PC-9 (cell line): ENCODE measurements around the gene TMEM174. TPM values are rescaled to one million over a fixed set of nuclear protein-coding genes. Genes with fewer than 3 reads are reported as not detected.

ENCODE experiments used
- BruUV-seq: library from RNA; stranded (reverse); fragments of 400-500 nt; replicated peaks from 2 replicates; lab custom pipeline; 2021; lab: Mats Ljungman, UMichigan
- CTCF ChIA-PET: fragments of 300-600 bp; sonication (Branson Sonifier 250); formaldehyde crosslinking; loops from one replicate; lab custom pipeline; 2022; ENCODE audit warnings: antibody characterized with exemption; lab: Charles Lee
- POLR2A ChIA-PET: fragments of 300-600 bp; sonication (Branson Sonifier 250); formaldehyde crosslinking; loops from one replicate; lab custom pipeline; 2022; ENCODE audit warnings: antibody characterized with exemption; ENCODE audit not compliant: unreplicated experiment; lab: Charles Lee
- DNase-seq, 2 experiments: peaks; one replicate each; pipeline versions ENCODE4 v3.0.0 to v3.0.0-alpha.2; 2015 to 2022; ENCODE audit warnings: mixed read lengths in 1 of 2
- H2AFZ ChIP-seq: fragments of 200-600 bp; sonication (generic); 2 replicates; pipeline ENCODE4 v1.8.1; 2017; ENCODE audit warnings: antibody characterized with exemption
- H3F3A ChIP-seq: fragments of 200-600 bp; sonication (generic); 2 replicates; pipeline ENCODE4 v1.8.1; 2017; ENCODE audit warnings: antibody characterized with exemption, mild to moderate bottlenecking, low read depth; ENCODE audit not compliant: insufficient read depth
- H3K27ac ChIP-seq: fragments of 200-600 bp; sonication (generic); 2 replicates; pipeline ENCODE4 v1.6.1; 2016; ENCODE audit warnings: mixed run types
- H3K27me3 ChIP-seq: fragments of 200-600 bp; sonication (generic); 2 replicates; pipeline ENCODE4 v1.6.1; 2016; ENCODE audit warnings: low read depth, mixed run types; ENCODE audit not compliant: insufficient read depth
- H3K36me3 ChIP-seq: fragments of 200-600 bp; sonication (generic); 2 replicates; pipeline ENCODE4 v1.6.1; 2016; ENCODE audit warnings: low read depth, mixed run types
- H3K4me1 ChIP-seq: fragments of 200-600 bp; sonication (generic); replicated peaks from 2 replicates; pipeline ENCODE4 v1.6.1; 2016; ENCODE audit warnings: mixed run types; ENCODE audit not compliant: insufficient read depth
- H3K4me2 ChIP-seq: fragments of 200-600 bp; sonication (generic); 2 replicates; pipeline ENCODE4 v1.6.1; 2017; ENCODE audit warnings: mixed run types
- H3K4me3 ChIP-seq: fragments of 200-600 bp; sonication (generic); 2 replicates; pipeline ENCODE4 v1.6.1; 2016; ENCODE audit warnings: mixed run types
- H3K79me2 ChIP-seq: fragments of 200-600 bp; sonication (generic); 2 replicates; pipeline ENCODE4 v1.6.1; 2017; ENCODE audit warnings: low read depth, mixed run types
- H3K9me2 ChIP-seq: fragments of 200-600 bp; sonication (generic); 2 replicates; pipeline ENCODE4 v1.8.1; 2017; ENCODE audit warnings: mild to moderate bottlenecking; ENCODE audit not compliant: insufficient read depth
- H3K9me3 ChIP-seq: fragments of 200-600 bp; sonication (generic); 2 replicates; pipeline ENCODE4 v1.8.1; 2016; ENCODE audit warnings: low read depth; ENCODE audit not compliant: insufficient read depth
- H4K20me1 ChIP-seq: fragments of 200-600 bp; sonication (generic); 2 replicates; pipeline ENCODE4 v1.8.1; 2017; ENCODE audit not compliant: insufficient read depth
- CTCF ChIP-seq: fragments of 200-600 bp; sonication (generic); conservative IDR thresholded peaks from 2 replicates; pipeline ENCODE4 v1.6.1; 2017; ENCODE audit warnings: mixed run types, antibody characterized with exemption, mild to moderate bottlenecking, moderate library complexity
- EZH2 ChIP-seq: fragments of 200-600 bp; sonication (generic); IDR thresholded peaks from 2 replicates; pipeline ENCODE4 v1.8.0; 2017; ENCODE audit warnings: antibody characterized with exemption, low read depth
- intact Hi-C: fragments of 100-400 bp; cut with micrococcal nuclease; formaldehyde crosslinking; loops from one replicate; pipeline ENCODE4 v1.10.0; 2022; ENCODE audit not compliant: unreplicated experiment
- total RNA-seq: library from RNA; stranded (reverse); gene quantifications from 2 replicates; pipeline ENCODE4 v1.2.3, GENCODE V29; 2021

TMEM174 gene
- total RNA-seq, 1 experiment from 2014 or later = not detected

DNA sequence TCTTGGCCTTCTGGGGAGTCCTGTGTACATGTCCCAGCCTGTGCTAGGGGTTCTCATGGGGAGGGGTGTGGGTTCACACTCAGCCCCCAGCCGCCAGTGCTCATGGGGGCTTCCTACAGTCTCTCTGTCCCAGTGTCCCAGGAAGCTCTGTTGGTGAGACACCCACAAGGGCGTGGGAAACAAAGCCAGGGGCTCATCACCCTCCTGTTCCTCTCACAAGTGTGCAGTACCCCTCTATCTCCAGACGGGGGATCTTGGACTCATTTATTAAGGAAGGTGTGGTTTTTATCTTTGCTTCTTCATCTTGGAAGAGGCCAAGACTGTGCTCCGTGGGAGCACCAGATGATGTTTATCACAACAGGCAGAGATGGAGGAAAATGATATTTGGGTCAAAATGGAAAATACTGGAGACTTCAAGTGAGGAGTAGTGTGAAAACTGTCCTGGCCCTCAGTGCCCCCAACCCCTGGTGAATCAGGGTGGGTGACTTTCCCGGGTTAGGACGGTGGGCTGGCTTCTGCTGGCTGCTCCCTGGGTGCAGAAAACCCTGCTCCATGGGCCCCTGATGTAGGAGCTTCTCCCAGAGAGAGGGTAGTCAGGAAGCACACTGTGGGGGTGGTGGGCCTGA, 37.5 kb upstream of the TMEM174 start:
- TF ChIP-seq CTCF = peak; percentile 71
- TF ChIP-seq EZH2 = no peak
- no peak overlapping the region for H2AFZ ChIP-seq
- POLR2A ChIA-PET = no interaction called here
- CTCF ChIA-PET = no interaction called here
- H3F3A ChIP-seq = no peaks in the 10 kb centered on the region
- no peaks in the 10 kb centered on the region for H3K36me3 ChIP-seq
- no peak overlapping the region for H3K4me3 ChIP-seq
- H3K4me1 ChIP-seq = no peaks in the 10 kb centered on the region
- no peak overlapping the region for H3K4me2 ChIP-seq
- H3K27ac ChIP-seq = no peak overlapping the region
- intact Hi-C loops = loop anchor here (5.0 kb wide), 1 partner anchor 317 kb away; no protein-coding TSS in a partner anchor
- H3K27me3 ChIP-seq = no peaks in the 10 kb centered on the region
- H3K79me2 ChIP-seq = no peaks in the 10 kb centered on the region
- no peaks in the 10 kb centered on the region for H3K9me3 ChIP-seq
- BruUV-seq = no TSS peak
- DNase-seq = peak in 1 of 2 experiments; percentile 17
- no peaks in the 10 kb centered on the region for H3K9me2 ChIP-seq
- no peaks in the 10 kb centered on the region for H4K20me1 ChIP-seq

DNA sequence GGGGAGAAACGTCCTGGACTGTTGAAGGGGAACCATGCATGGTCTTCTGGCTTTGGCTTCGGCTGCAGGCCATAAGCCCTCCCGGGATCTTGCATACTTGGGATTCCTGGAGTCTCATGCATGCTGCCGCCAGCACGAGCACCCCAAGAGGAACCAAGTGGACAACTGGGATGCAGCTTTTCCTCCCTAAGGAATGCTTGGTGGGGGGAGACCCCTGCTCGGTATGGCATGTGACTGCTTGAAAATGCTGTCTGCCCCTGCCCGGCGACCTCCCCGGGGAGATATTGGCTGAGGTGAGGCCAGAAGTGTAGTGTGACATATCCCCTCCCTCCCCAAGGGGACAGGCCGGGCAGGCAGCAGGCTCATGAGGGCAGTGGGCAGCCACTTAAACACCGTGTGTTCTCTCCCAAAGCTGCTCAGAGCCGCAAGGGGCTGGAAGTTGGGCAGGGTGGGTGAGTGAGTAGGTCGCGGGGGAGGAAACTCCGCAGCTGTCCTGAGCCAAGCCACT, 36.9 kb upstream of the TMEM174 start:
- no peak for DNase-seq
- H3K4me2 ChIP-seq = no peak overlapping the region
- no peak overlapping the region for H3K4me3 ChIP-seq
- H3K27me3 ChIP-seq = no peaks in the 10 kb centered on the region
- ChIA-PET CTCF (no interaction called here), POLR2A (no interaction called here)
- intact Hi-C loops = loop anchor here (5.0 kb wide), 1 partner anchor 316 kb away; no protein-coding TSS in a partner anchor
- H3K4me1 ChIP-seq = no peaks in the 10 kb centered on the region
- H2AFZ ChIP-seq = no peak overlapping the region
- no peaks in the 10 kb centered on the region for H3K79me2 ChIP-seq
- no TSS peak for BruUV-seq
- H3K36me3 ChIP-seq = no peaks in the 10 kb centered on the region
- H3K27ac ChIP-seq = no peak overlapping the region
- no peaks in the 10 kb centered on the region for H3K9me3 ChIP-seq
- TF ChIP-seq EZH2 = no peak
- no peak for TF ChIP-seq CTCF
- H3F3A ChIP-seq = no peaks in the 10 kb centered on the region
- no peaks in the 10 kb centered on the region for H4K20me1 ChIP-seq
- H3K9me2 ChIP-seq = no peaks in the 10 kb centered on the region

GRCh38 chr5:73137563-73138530, 35.1 kb upstream of the TMEM174 start:
- Histone ChIP-seq H4K20me1 (no peaks in the 10 kb centered on the region), H3K36me3 (no peaks in the 10 kb centered on the region), H3K9me2 (no peaks in the 10 kb centered on the region), H3K27ac (no peak overlapping the region), H3K79me2 (no peaks in the 10 kb centered on the region), H3K27me3 (no peaks in the 10 kb centered on the region), H2AFZ (no peak overlapping the region), H3K9me3 (no peaks in the 10 kb centered on the region), H3F3A (no peaks in the 10 kb centered on the region), H3K4me2 (no peak overlapping the region), H3K4me1 (no peaks in the 10 kb centered on the region), H3K4me3 (no peak overlapping the region)
- BruUV-seq = no TSS peak
- POLR2A ChIA-PET = no interaction called here
- intact Hi-C loops = loop anchor here (5.0 kb wide), 1 partner anchor 314 kb away; no protein-coding TSS in a partner anchor
- CTCF ChIA-PET = interaction anchor here (0.8 to 1.1 kb wide), 2 partner anchors 81 to 313 kb away, joined by 3 read pairs; no protein-coding TSS in a partner anchor
- no peak for DNase-seq
- TF ChIP-seq EZH2 (no peak), CTCF (no peak)
